ENCODE results near the gene NFATC2IP.
"Not testable (repeated sequence)": the region's sequence is repeated elsewhere in the genome, so short reads cannot be mapped to it uniquely, and the experiment has no call there.

NFATC2IP gene

GRCh38 chr16:28926284-28926683, 24.5 kb upstream of the NFATC2IP start:
- DNase-seq = not testable (repeated sequence)

DNA sequence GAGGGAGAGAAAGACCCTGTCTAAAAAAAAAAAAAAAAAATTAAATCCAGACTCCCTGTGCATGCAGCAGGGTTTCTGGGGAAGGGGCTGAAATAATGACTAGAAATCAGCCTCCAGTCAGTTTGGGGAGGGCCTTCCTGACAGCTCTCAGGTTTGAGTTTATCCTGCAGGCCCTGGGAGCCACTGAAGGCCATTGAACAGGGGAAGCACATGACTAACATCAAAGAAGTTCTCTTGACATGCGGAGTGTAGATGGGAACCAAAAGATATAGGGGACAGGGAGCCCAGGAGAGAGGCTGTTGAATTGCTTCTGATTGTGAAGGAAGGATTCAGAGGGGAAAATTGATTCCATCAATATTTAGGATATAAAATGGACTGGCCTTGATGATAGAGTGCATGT, 22.9 kb upstream of the NFATC2IP start:
- no peak for DNase-seq

- no peak for DNase-seq
Observed at GRCh38 chr16:28930203-28930602, 20.5 kb upstream of the NFATC2IP start.

DNA sequence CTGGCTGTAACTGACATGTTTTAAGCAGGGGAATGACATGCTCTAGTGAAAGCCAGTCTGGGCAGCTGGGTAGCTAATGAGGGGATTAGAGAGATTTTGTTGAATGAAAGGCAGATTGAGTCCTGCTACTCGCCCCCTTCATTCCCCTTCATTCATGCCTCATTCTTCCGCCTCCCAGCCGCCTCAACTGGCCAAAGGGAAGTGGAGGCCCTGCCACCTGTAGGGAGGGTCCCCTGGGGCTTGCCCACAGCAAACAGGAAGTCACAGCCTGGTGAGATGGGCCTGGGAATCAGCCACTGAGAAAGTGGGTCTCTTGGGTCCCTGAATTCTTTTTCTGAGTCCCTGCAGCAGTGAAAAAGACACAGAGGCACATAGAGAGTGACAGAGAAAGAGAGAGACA, 20.1 kb upstream of the NFATC2IP start:
- DNase-seq = no peak

DNA sequence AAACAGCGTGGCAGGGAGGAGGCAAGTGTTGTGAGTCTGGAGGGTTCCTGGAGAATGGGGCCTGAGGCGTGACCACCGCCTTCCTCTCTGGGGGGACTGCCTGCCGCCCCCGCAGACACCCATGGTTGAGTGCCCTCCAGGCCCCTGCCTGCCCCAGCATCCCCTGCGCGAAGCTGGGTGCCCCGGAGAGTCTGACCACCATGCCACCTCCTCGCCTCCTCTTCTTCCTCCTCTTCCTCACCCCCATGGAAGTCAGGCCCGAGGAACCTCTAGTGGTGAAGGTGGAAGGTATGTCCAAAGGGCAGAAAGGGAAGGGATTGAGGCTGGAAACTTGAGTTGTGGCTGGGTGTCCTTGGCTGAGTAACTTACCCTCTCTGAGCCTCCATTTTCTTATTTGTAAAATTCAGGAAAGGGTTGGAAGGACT, 18.9 kb upstream of the NFATC2IP start, which contains the start of gene CD19:
CD19 (plus strand) TSS at position 171 of the 425 bp plus-strand sequence; CDS start at position 201, 30 bp downstream.
- no peak for DNase-seq

DNA sequence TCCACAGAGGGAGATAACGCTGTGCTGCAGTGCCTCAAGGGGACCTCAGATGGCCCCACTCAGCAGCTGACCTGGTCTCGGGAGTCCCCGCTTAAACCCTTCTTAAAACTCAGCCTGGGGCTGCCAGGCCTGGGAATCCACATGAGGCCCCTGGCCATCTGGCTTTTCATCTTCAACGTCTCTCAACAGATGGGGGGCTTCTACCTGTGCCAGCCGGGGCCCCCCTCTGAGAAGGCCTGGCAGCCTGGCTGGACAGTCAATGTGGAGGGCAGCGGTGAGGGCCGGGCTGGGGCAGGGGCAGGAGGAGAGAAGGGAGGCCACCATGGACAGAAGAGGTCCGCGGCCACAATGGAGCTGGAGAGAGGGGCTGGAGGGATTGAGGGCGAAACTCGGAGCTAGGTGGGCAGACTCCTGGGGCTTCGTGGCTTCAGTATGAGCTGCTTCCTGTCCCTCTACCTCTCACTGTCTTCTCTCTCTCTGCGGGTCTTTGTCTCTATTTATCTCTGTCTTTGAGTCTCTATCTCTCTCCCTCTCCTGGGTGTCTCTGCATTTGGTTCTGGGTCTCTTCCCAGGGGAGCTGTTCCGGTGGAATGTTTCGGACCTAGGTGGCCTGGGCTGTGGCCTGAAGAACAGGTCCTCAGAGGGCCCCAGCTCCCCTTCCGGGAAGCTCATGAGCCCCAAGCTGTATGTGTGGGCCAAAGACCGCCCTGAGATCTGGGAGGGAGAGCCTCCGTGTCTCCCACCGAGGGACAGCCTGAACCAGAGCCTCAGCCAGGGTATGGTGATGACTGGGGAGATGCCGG, 18.2 kb upstream of the NFATC2IP start:
- DNase-seq = no peak

- DNase-seq = no peak
Observed at GRCh38 chr16:28933171-28933570, 17.6 kb upstream of the NFATC2IP start.

GRCh38 chr16:28935346-28935745, 15.4 kb upstream of the NFATC2IP start:
- no peak for DNase-seq

- DNase-seq = peak in 1 of 2 experiments; percentile 40
Observed at GRCh38 chr16:28935924-28936783, 14.6 kb upstream of the NFATC2IP start.

DNA sequence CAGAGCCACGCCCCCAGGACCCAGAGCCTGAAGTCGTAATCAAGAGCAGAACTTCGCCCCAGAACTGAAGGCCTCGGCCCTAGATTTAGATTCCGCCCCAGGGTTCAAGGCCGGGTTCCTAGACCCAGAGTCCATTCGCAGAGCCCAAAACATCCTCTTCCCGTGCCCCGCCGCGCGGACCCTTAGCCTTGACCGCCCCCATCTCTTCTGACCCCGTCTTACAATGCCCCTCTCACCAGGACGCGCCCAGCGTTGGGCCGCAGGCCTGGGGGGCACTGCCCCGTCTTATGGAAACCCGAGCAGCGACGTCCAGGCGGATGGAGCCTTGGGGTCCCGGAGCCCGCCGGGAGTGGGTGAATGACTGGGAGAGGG, 14.0 kb upstream of the NFATC2IP start:
- no peak for DNase-seq

GRCh38 chr16:28937222-28937876, 13.4 kb upstream of the NFATC2IP start:
- no peak for DNase-seq

- DNase-seq = no peak
Observed at GRCh38 chr16:28938721-28939120, 12.0 kb upstream of the NFATC2IP start.

GRCh38 chr16:28939825-28940224, 10.9 kb upstream of the NFATC2IP start:
- DNase-seq = not testable (repeated sequence)

- DNase-seq = no peak
Observed at GRCh38 chr16:28943281-28943680, 7.5 kb upstream of the NFATC2IP start.

DNA sequence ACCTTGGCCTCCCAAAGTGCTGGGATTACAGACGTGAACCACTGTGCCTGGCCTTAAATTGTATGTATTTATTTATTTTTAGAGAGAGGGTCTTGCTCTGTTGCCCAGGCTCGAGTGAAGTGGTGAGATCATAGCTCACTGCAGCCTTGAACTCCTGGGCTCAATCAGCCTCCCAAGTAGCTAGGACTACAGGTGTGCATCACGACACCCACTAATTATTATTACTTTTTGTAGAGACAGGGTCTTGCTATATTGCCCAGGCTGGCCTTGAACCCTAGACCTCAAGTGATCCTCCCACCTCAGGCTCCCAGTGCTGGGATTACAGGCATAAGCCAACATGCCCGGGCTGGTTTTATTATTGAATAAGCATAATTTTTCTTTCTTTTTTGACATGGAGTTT, 4.1 kb upstream of the NFATC2IP start:
- no peak for DNase-seq

DNA sequence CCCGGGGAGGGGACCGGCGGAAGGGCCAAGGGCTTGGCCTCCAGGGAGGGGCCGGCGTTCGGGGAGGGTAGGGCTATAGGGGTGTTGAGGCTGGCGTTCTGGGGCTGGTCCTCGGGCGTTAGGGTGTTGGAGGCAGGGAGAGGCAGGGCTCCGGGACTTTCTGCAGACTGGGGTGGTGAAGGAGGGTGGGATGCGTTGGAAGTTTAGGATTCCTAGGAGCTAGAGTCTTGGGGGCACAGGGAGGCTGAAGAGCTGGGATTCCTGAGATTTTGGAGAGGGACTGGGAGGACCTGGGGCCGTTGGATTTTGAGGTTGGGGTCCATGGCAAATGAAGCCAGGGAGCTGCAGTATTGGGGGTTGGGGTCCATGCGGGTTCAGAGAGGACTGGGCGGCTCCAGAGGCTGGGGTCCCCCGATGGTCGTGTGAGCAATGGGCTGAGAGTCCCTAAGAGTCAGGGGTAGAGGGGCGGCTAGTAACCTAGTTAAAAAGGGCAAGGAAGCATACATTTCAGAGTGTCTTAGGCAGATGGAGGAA, 740 bp downstream of the NFATC2IP start:
- no peak for DNase-seq

- DNase-seq = no peak
Observed at GRCh38 chr16:28958216-28958615, 7.5 kb downstream of the NFATC2IP start.

GRCh38 chr16:28958836-28959235, 8.1 kb downstream of the NFATC2IP start:
- no peak for DNase-seq

DNA sequence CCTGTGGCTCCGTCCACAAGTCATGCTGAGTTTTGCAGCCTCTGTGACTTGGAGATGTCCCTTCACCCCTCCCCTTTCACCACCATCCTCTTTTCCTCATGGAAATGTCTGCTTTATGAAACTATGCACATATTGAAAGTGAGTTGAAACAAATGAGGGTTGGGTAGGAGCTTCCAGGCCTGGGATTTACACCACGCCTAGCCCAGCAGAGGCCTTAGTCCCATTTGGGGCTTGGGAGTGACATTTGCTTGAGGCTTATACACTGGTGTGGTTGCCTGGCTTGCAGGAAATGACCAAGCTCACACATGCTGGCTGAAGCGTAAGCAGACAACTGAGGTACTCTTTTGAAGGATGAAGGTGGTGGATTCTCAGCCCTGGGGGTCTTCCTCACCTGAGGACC, 13.3 kb downstream of the NFATC2IP start:
- no peak for DNase-seq

DNA sequence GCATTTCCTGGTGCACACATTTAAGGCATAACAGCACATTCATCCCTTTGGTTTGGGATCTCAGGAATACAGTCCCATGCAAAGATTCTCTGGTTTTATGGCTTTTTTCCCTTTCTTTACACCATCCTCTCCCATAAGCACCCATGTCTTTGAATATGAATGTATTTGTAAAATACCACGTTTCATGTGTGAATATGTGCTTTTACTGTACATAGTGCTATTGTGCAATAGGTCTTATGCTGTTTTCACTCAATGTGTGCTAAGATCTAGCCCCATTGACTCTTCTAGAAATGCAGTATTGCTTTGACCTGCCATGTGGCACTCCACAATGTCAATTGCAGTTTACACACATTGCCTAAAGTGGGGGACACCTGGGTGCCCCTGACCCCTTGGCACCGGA, 13.8 kb downstream of the NFATC2IP start:
- no peak for DNase-seq

GRCh38 chr16:28967156-28967555, 16.4 kb downstream of the NFATC2IP start:
- DNase-seq = no peak

DNA sequence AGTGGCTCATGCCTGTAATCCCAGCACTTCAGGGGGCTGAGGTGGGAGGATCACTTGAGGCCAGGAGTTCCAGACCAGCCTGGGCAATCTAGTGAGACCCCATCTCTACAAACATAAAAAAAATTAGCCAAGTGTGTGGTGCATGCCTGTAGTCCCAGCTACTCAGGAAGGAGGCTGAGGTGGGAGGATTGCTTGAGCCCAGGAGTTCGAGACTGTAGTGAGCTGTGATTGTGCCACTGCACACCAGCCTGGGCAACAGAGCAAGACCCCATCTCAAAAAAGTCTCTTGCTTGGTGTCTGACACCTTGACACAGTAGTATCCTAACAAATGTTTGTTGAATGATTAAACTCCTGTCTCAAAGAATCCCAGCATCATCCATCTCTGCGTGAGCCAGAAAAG, 19.0 kb downstream of the NFATC2IP start:
- not testable (repeated sequence) for DNase-seq

- peak; percentile 62 to 67 for DNase-seq
Observed at GRCh38 chr16:28974007-28974436, 23.3 kb downstream of the NFATC2IP start.

Data from NCI-H1930 (cell line).